ENCODE results near the gene METTL8.

- TF ChIP-seq CTCF (conservative IDR thresholded peaks at IDR 0.05; ENCODE audit: low read depth in 2 of 2) (no peak), EZH2 (IDR thresholded peaks at IDR 0.05; ENCODE audit: low read depth, unreplicated experiment) (no peak)
Measured at GRCh38 chr2:171294608-171295007, 139.2 kb downstream of the METTL8 start.
